Femur (tissue), 1 donor: Measurements from ENCODE around the gene RAB4B.
A peak's percentile ranks its signal among the peaks of the same experiment; 100 is the strongest.
"Not testable (repeated sequence)": the region's sequence is repeated elsewhere in the genome, so short reads cannot be mapped to it uniquely, and the experiment has no call there.

ENCODE experiments used
- DNase-seq: peaks from one replicate; pipeline ENCODE4 v3.0.0-alpha.2; 2017

The RAB4B gene

GRCh38 chr19:40777937-40778705 lies at the start of gene RAB4B:
Gene RAB4B, plus strand, starts transcription at chr19:40778247. Its CDS starts 129 bp downstream, at chr19:40778376.
- DNase-seq, result peak; percentile 100

GRCh38 chr19:40730065-40730464 lies 48.0 kb upstream of the RAB4B start:
- DNase-seq, result not testable (repeated sequence)

GRCh38 chr19:40732304-40732703 lies 45.7 kb upstream of the RAB4B start:
- not testable (repeated sequence) for DNase-seq

- no peak for DNase-seq
Measured at GRCh38 chr19:40733149-40733548, 44.9 kb upstream of the RAB4B start.

GRCh38 chr19:40735013-40735771 lies 42.9 kb upstream of the RAB4B start:
- DNase-seq, result no peak

GRCh38 chr19:40736661-40737060 lies 41.4 kb upstream of the RAB4B start:
- DNase-seq, result no peak

GRCh38 chr19:40737102-40737644 lies 40.9 kb upstream of the RAB4B start:
- no peak for DNase-seq

GRCh38 chr19:40739030-40739839 lies 38.8 kb upstream of the RAB4B start:
- DNase-seq, result no peak

GRCh38 chr19:40739871-40740703 lies 38.0 kb upstream of the RAB4B start:
- DNase-seq, result peak; percentile 46

GRCh38 chr19:40740747-40741146 lies 37.3 kb upstream of the RAB4B start:
- DNase-seq, result peak; percentile 84

GRCh38 chr19:40741527-40742390 lies 36.3 kb upstream of the RAB4B start:
- no peak for DNase-seq

GRCh38 chr19:40742477-40742876 lies 35.6 kb upstream of the RAB4B start:
- DNase-seq, result no peak

- no peak for DNase-seq
Measured at GRCh38 chr19:40742886-40743285, 35.2 kb upstream of the RAB4B start.

- no peak for DNase-seq
Measured at GRCh38 chr19:40743926-40744325, 34.1 kb upstream of the RAB4B start.

GRCh38 chr19:40744554-40745401 lies 33.3 kb upstream of the RAB4B start:
- DNase-seq, result no peak

- no peak for DNase-seq
Measured at GRCh38 chr19:40745402-40745780, 32.7 kb upstream of the RAB4B start.

- DNase-seq, result no peak
Measured at GRCh38 chr19:40747536-40747935, 30.5 kb upstream of the RAB4B start.

GRCh38 chr19:40750058-40750873 lies 27.8 kb upstream of the RAB4B start, which contains the start of gene ACTMAP:
Gene ACTMAP, minus strand, starts transcription at chr19:40750477. Its CDS starts 674 bp downstream, at chr19:40749803.
- DNase-seq, result peak; percentile 100
